ENCODE results near the gene LIMA1. TPM values are rescaled to one million over a fixed set of nuclear protein-coding genes. Genes with fewer than 3 reads are reported as not detected.
"Not testable (repeated sequence)": the region's sequence is repeated elsewhere in the genome, so short reads cannot be mapped to it uniquely, and the experiment has no call there.

LIMA1 gene
- total RNA-seq, 8 experiments from 2014 or later = 4.7 to 66.5 (median 14.8) TPM

- no peak for ATAC-seq (replicated peaks in 6 of 8)
- WGBS, 10 experiments = 57 to 100% (median 69%) methylated on average over 1 to 3 of the region's 3 CpGs; no CpG with 5 or more reads in 1 of the 10 experiments
- no peak overlapping the region for H3K4me3 ChIP-seq
- in situ Hi-C loops (cut with MboI; ENCODE audit: low pct_unique_long_range_greater_than_20kb in 2 of 9, low sequenced_read_pairs in 9 of 9, unreplicated experiment in 9 of 9) = no loop called here
- no peak overlapping the region for H3K27ac ChIP-seq
- no peaks in the 10 kb centered on the region for H3K4me1 ChIP-seq (replicated peaks in 1 of 2)
These were observed 6.2 kb downstream of the LIMA1 start for GRCh38 chr12:50276912-50277671.

GRCh38 chr12:50276068-50276467, 7.3 kb downstream of the LIMA1 start:
- ATAC-seq (replicated peaks in 6 of 8) = no peak
- H3K4me1 ChIP-seq (replicated peaks in 1 of 2) = no peaks in the 10 kb centered on the region
- H3K27ac ChIP-seq = no peak overlapping the region
- WGBS, 10 experiments = 80 to 100% (median 95%) methylated on average over 2 of the region's 2 CpGs; no CpG with 5 or more reads in 3 of the 10 experiments
- H3K4me3 ChIP-seq = no peak overlapping the region
- in situ Hi-C loops (cut with MboI; ENCODE audit: low pct_unique_long_range_greater_than_20kb in 2 of 9, low sequenced_read_pairs in 9 of 9, unreplicated experiment in 9 of 9) = no loop called here

GRCh38 chr12:50275556-50275955, 7.8 kb downstream of the LIMA1 start:
- H3K27ac ChIP-seq = no peak overlapping the region
- 0 to 20% (median 17%) methylated on average over 1 of the region's 1 CpG; no CpG with 5 or more reads in 7 of the 10 experiments for WGBS, 10 experiments
- H3K4me1 ChIP-seq (replicated peaks in 1 of 2) = no peaks in the 10 kb centered on the region
- in situ Hi-C loops (cut with MboI; ENCODE audit: low pct_unique_long_range_greater_than_20kb in 2 of 9, low sequenced_read_pairs in 9 of 9, unreplicated experiment in 9 of 9) = no loop called here
- ATAC-seq (replicated peaks in 6 of 8) = no peak
- no peak overlapping the region for H3K4me3 ChIP-seq

- H3K27ac ChIP-seq; ATAC-seq (replicated peaks in 6 of 8); H3K4me1 ChIP-seq (replicated peaks in 1 of 2); H3K4me3 ChIP-seq; in situ Hi-C loops (cut with MboI; ENCODE audit: low pct_unique_long_range_greater_than_20kb in 2 of 9, low sequenced_read_pairs in 9 of 9, unreplicated experiment in 9 of 9): not testable (repeated sequence)
- WGBS, 10 experiments = 72 to 100% (median 92%) methylated on average over 1 to 5 of the region's 5 CpGs; no CpG with 5 or more reads in 2 of the 10 experiments
These were observed 8.2 kb downstream of the LIMA1 start for GRCh38 chr12:50275127-50275526.

- Histone ChIP-seq H3K27ac (no peak overlapping the region), H3K4me3 (no peak overlapping the region), H3K4me1 (replicated peaks in 1 of 2) (no peaks in the 10 kb centered on the region)
- ATAC-seq (replicated peaks in 6 of 8) = peak in 2 of 8 experiments; percentile 31 to 35
- in situ Hi-C loops (cut with MboI; ENCODE audit: low pct_unique_long_range_greater_than_20kb in 2 of 9, low sequenced_read_pairs in 9 of 9, unreplicated experiment in 9 of 9) = no loop called here
- WGBS, 10 experiments = 10 to 100% (median 82%) methylated on average over 1 to 2 of the region's 2 CpGs; no CpG with 5 or more reads in 2 of the 10 experiments
These were observed 11.5 kb downstream of the LIMA1 start for GRCh38 chr12:50271724-50272247.

GRCh38 chr12:50268482-50268881, 14.8 kb downstream of the LIMA1 start:
- Histone ChIP-seq H3K4me3 (no peak overlapping the region), H3K4me1 (replicated peaks in 1 of 2) (no peaks in the 10 kb centered on the region), H3K27ac (no peak overlapping the region)
- WGBS, 10 experiments = 80 to 100% (median 90%) methylated on average over 1 to 2 of the region's 2 CpGs; no CpG with 5 or more reads in 5 of the 10 experiments
- in situ Hi-C loops (cut with MboI; ENCODE audit: low pct_unique_long_range_greater_than_20kb in 2 of 9, low sequenced_read_pairs in 9 of 9, unreplicated experiment in 9 of 9) = no loop called here
- ATAC-seq (replicated peaks in 6 of 8) = no peak

- no peak for ATAC-seq (replicated peaks in 6 of 8)
These were observed 17.4 kb downstream of the LIMA1 start for GRCh38 chr12:50265770-50266524.

GRCh38 chr12:50263832-50264231, 19.5 kb downstream of the LIMA1 start:
- no peak overlapping the region for H3K4me3 ChIP-seq
- in situ Hi-C loops (cut with MboI; ENCODE audit: low pct_unique_long_range_greater_than_20kb in 2 of 9, low sequenced_read_pairs in 9 of 9, unreplicated experiment in 9 of 9) = no loop called here
- H3K27ac ChIP-seq = no peak overlapping the region
- no peaks in the 10 kb centered on the region for H3K4me1 ChIP-seq (replicated peaks in 1 of 2)
- ATAC-seq (replicated peaks in 6 of 8) = no peak
- 80 to 100% (median 86%) methylated on average over 1 to 2 of the region's 2 CpGs; no CpG with 5 or more reads in 1 of the 10 experiments for WGBS, 10 experiments

More at GRCh38 chr12:50265770-50266524, 17.4 kb downstream of the LIMA1 start:
- Histone ChIP-seq H3K27ac (no peak overlapping the region), H3K4me3 (no peak overlapping the region), H3K4me1 (replicated peaks in 1 of 2) (no peaks in the 10 kb centered on the region)
- in situ Hi-C loops (cut with MboI; ENCODE audit: low pct_unique_long_range_greater_than_20kb in 2 of 9, low sequenced_read_pairs in 9 of 9, unreplicated experiment in 9 of 9) = no loop called here
- WGBS, 10 experiments = 60 to 100% (median 83%) methylated on average over 1 of the region's 1 CpG; no CpG with 5 or more reads in 6 of the 10 experiments

- in situ Hi-C loops (cut with MboI; ENCODE audit: low pct_unique_long_range_greater_than_20kb in 2 of 9, low sequenced_read_pairs in 9 of 9, unreplicated experiment in 9 of 9) = no loop called here
- Histone ChIP-seq H3K4me1 (replicated peaks in 1 of 2) (no peaks in the 10 kb centered on the region), H3K27ac (no peak overlapping the region), H3K4me3 (no peak overlapping the region)
- 44 to 100% (median 95%) methylated on average over 2 to 3 of the region's 3 CpGs; no CpG with 5 or more reads in 3 of the 10 experiments for WGBS, 10 experiments
- ATAC-seq (replicated peaks in 6 of 8) = no peak
These were observed 21.7 kb downstream of the LIMA1 start for GRCh38 chr12:50261654-50262053.

GRCh38 chr12:50258167-50258551, 25.2 kb downstream of the LIMA1 start:
- 6 to 96% (median 50%) methylated on average over 1 to 5 of the region's 5 CpGs; no CpG with 5 or more reads in 3 of the 10 experiments for WGBS, 10 experiments
- Histone ChIP-seq H3K4me1 (replicated peaks in 1 of 2) (no peaks in the 10 kb centered on the region), H3K4me3 (no peak overlapping the region), H3K27ac (no peak overlapping the region)
- in situ Hi-C loops (cut with MboI; ENCODE audit: low pct_unique_long_range_greater_than_20kb in 2 of 9, low sequenced_read_pairs in 9 of 9, unreplicated experiment in 9 of 9) = no loop called here
- ATAC-seq (replicated peaks in 6 of 8) = peak in 3 of 8 experiments; percentile 21 to 72 (median 43)

GRCh38 chr12:50257236-50258166, 25.8 kb downstream of the LIMA1 start:
- WGBS, 10 experiments = 3 to 85% (median 54%) methylated on average over 2 to 6 of the region's 6 CpGs
- no peaks in the 10 kb centered on the region for H3K4me1 ChIP-seq (replicated peaks in 1 of 2)
- H3K4me3 ChIP-seq = no peak overlapping the region
- H3K27ac ChIP-seq = no peak overlapping the region
- in situ Hi-C loops (cut with MboI; ENCODE audit: low pct_unique_long_range_greater_than_20kb in 2 of 9, low sequenced_read_pairs in 9 of 9, unreplicated experiment in 9 of 9) = no loop called here
- peak in 2 of 8 experiments; percentile 25 to 27 for ATAC-seq (replicated peaks in 6 of 8)

- H3K27ac ChIP-seq = no peak overlapping the region
- WGBS, 10 experiments = 13 to 100% (median 88%) methylated on average over 1 to 2 of the region's 2 CpGs; no CpG with 5 or more reads in 2 of the 10 experiments
- ATAC-seq (replicated peaks in 6 of 8) = no peak
These were observed 26.6 kb downstream of the LIMA1 start for GRCh38 chr12:50256761-50257160.

More at GRCh38 chr12:50256761-50257160, 26.6 kb downstream of the LIMA1 start:
- in situ Hi-C loops (cut with MboI; ENCODE audit: low pct_unique_long_range_greater_than_20kb in 2 of 9, low sequenced_read_pairs in 9 of 9, unreplicated experiment in 9 of 9) = no loop called here
- H3K4me3 ChIP-seq = no peak overlapping the region
- no peaks in the 10 kb centered on the region for H3K4me1 ChIP-seq (replicated peaks in 1 of 2)

All from motor neuron (in vitro differentiated cells).